Ovary (tissue), 9 donors: ENCODE results near the gene CCDC88A. TPM values are rescaled to one million over a fixed set of nuclear protein-coding genes. Genes with fewer than 3 reads are reported as not detected.
"Not testable (repeated sequence)": the region's sequence is repeated elsewhere in the genome, so short reads cannot be mapped to it uniquely, and the experiment has no call there.

Experiments
- DNase-seq, 5 donors: peaks; one replicate each; pipeline ENCODE4 v3.0.0-alpha.2; 2019 to 2020
- H3K27ac ChIP-seq, 2 donors: fragments of 200-600 bp; one replicate each; pipeline versions ENCODE4 v1.5.1 to v1.8.0; 2019 to 2022
- H3K27me3 ChIP-seq: fragments of 200-600 bp; one replicate; pipeline ENCODE4 v1.8.0; 2022
- H3K36me3 ChIP-seq: fragments of 200-600 bp; sonication (generic); one replicate; pipeline ENCODE4 v1.5.1; 2019
- H3K4me1 ChIP-seq: one replicate; pipeline ENCODE4 v1.8.1; 2013; ENCODE audit warnings: mild to moderate bottlenecking, moderate library complexity; ENCODE audit not compliant: insufficient read depth
- H3K4me3 ChIP-seq: fragments of 200-600 bp; sonication (generic); one replicate; pipeline ENCODE4 v1.5.1; 2017
- H3K9me3 ChIP-seq, 2 donors: fragments of 200-600 bp in 1 of 2; sonication (generic) in 1 of 2; one replicate each; pipeline versions ENCODE4 v1.5.1 to v1.8.1; 2013 to 2019; ENCODE audit warnings: mild to moderate bottlenecking in 1 of 2, moderate library complexity in 1 of 2
- CTCF ChIP-seq, 3 donors: fragments of 450-650 bp in 2 of 3; fragments of 200-600 bp in 1 of 3; IDR thresholded peaks; one replicate each; pipeline versions ENCODE4 v1.5.1 to v1.8.0; 2016 to 2022; ENCODE audit warnings: antibody characterized with exemption in 3 of 3, mild to moderate bottlenecking in 1 of 3
- EP300 ChIP-seq: sonication (generic); formaldehyde crosslinking; IDR thresholded peaks from one replicate; pipeline ENCODE4 v1.6.1; 2017; ENCODE audit warnings: antibody characterized with exemption
- POLR2A ChIP-seq: fragments of 450-650 bp; IDR thresholded peaks from one replicate; pipeline ENCODE4 v1.6.1; 2017; ENCODE audit warnings: antibody characterized with exemption, mild to moderate bottlenecking, moderate library complexity
- WGBS, 3 donors: extraction: QIAGEN DNeasy Blood & Tissue Kit in 1 of 3; methylation state at CpG; one replicate each; pipeline versions ENCODE4 v1.1.5 to v1.1.7; 2013 to 2017; 5-methylcytosine and 5-hydroxymethylcytosine counted together
- intact Hi-C, 4 donors: fragments of 100-400 bp; cut with DNase I; formaldehyde crosslinking; loops; one replicate each; pipeline versions ENCODE4 v1.11.0 to v1.15.1; 2022 to 2023
- polyA plus RNA-seq, 2 donors: library from polyadenylated mRNA; stranded (reverse); fragments of 200-250 nt in 1 of 2; fragments of 350-450 nt in 1 of 2; fragmentation: Illumina TruSeq in 1 of 2; extraction: RNeasy Lipid Tissue Mini Kit (QIAGEN cat#74804) in 1 of 2; gene quantifications; one replicate each; pipeline ENCODE4 v1.2.3, GENCODE V29; 2013 to 2014
- total RNA-seq, 7 donors: library from RNA; depleted of rRNA in 2 of 7; stranded (reverse); fragments of >200 nt in 2 of 7; fragmentation: NEBNext Ultra II Directional in 3 of 7; extraction: Animal tissue kit (Norgen Biotek cat#: 25700) in 3 of 7; gene quantifications; one replicate each; pipeline versions ENCODE4 v1.1.0 to v1.2.4, GENCODE V29; 2016 to 2023
- donor health status: DM: no; HTN: no; CAD: no; lungs with moderate emphysema.
- donor health status: DM: no; HTN: no; CAD: no.
- donor health status: Bipolar disorder and iron deficiency.
- donor health status: DM: yes; HTN: yes; CAD: no.
- donor health status: DM: no; HTN: no; CAD: no.
- donor health status: DM: yes; HTN: yes; CAD: no.

The CCDC88A gene
- total and polyA plus RNA-seq, 9 donors = 9.6 to 64.4 (median 30.6) TPM

GRCh38 chr2:55357164-55357563 is 62.5 kb downstream of the CCDC88A start:
- no peak overlapping the region for H3K4me3 ChIP-seq
- H3K9me3 ChIP-seq = no peaks in the 10 kb centered on the region
- H3K36me3 ChIP-seq = no peaks in the 10 kb centered on the region
- intact Hi-C loops = no loop called here
- DNase-seq = no peak
- H3K4me1 ChIP-seq = no peaks in the 10 kb centered on the region
- TF ChIP-seq EP300 = no peak
- no peak for TF ChIP-seq CTCF (IDR thresholded peaks at IDR 0.05)
- TF ChIP-seq POLR2A = no peak
- H3K27me3 ChIP-seq = no peaks in the 10 kb centered on the region
- H3K27ac ChIP-seq = no peak overlapping the region

GRCh38 chr2:55356136-55356535 is 63.5 kb downstream of the CCDC88A start:
- H3K9me3 ChIP-seq, H3K36me3 ChIP-seq, H3K4me3 ChIP-seq, H3K27me3 ChIP-seq, DNase-seq, H3K27ac ChIP-seq, H3K4me1 ChIP-seq, intact Hi-C loops: not testable (repeated sequence)
- 98 to 100% (median 98%) methylated on average over 2 of the region's 2 CpGs for WGBS, 3 donors

- Histone ChIP-seq H3K4me1 (no peaks in the 10 kb centered on the region), H3K27me3 (no peaks in the 10 kb centered on the region), H3K4me3 (no peak overlapping the region), H3K9me3 (no peaks in the 10 kb centered on the region), H3K36me3 (no peaks in the 10 kb centered on the region), H3K27ac (no peak overlapping the region)
- TF ChIP-seq POLR2A (no peak), CTCF (IDR thresholded peaks at IDR 0.05) (no peak), EP300 (no peak)
- WGBS, 3 donors = 96 to 97% (median 97%) methylated on average over 4 of the region's 4 CpGs
- no peak for DNase-seq
- intact Hi-C loops = no loop called here
Observed at GRCh38 chr2:55355451-55355850, 64.2 kb downstream of the CCDC88A start.

GRCh38 chr2:55351672-55352071 is 68.0 kb downstream of the CCDC88A start:
- 99% methylated on average over 3 of the region's 3 CpGs for WGBS, 3 donors
- Histone ChIP-seq H3K9me3 (no peaks in the 10 kb centered on the region), H3K27me3 (no peaks in the 10 kb centered on the region), H3K27ac (no peak overlapping the region), H3K4me1 (no peaks in the 10 kb centered on the region), H3K36me3 (no peaks in the 10 kb centered on the region), H3K4me3 (no peak overlapping the region)
- no peak for DNase-seq
- intact Hi-C loops = no loop called here
- TF ChIP-seq EP300 (no peak), POLR2A (no peak), CTCF (IDR thresholded peaks at IDR 0.05) (no peak)

GRCh38 chr2:55345064-55345463 is 74.6 kb downstream of the CCDC88A start:
- no peak for DNase-seq
- WGBS, 3 donors = 97% methylated on average over 4 of the region's 4 CpGs
- H3K36me3 ChIP-seq = no peaks in the 10 kb centered on the region
- no peaks in the 10 kb centered on the region for H3K4me1 ChIP-seq
- H3K27me3 ChIP-seq = no peaks in the 10 kb centered on the region
- intact Hi-C loops = no loop called here
- no peak overlapping the region for H3K4me3 ChIP-seq
- H3K27ac ChIP-seq = no peak overlapping the region
- no peak for TF ChIP-seq POLR2A
- no peak for TF ChIP-seq CTCF (IDR thresholded peaks at IDR 0.05)
- no peaks in the 10 kb centered on the region for H3K9me3 ChIP-seq
